HepG2 (cell line): ENCODE results near the gene HOXD8. TPM values are rescaled to one million over a fixed set of nuclear protein-coding genes. Genes with fewer than 3 reads are reported as not detected.
A peak's percentile ranks its signal among the peaks of the same experiment; 100 is the strongest.

ENCODE experiments used
- ATM ChIP-seq: fragments of 450-650 bp; IDR thresholded peaks from 2 replicates; pipeline ENCODE4 v1.7.1; 2017; ENCODE audit warnings: mild to moderate bottlenecking, borderline replicate concordance
- BORCS8-MEF2B ChIP-seq: sonication (generic); formaldehyde crosslinking; IDR thresholded peaks from 2 replicates; pipeline ENCODE4 v1.8.0; 2022; ENCODE audit warnings: mild to moderate bottlenecking, missing genetic modification reagents
- CBX5 ChIP-seq: sonication (generic); formaldehyde crosslinking; IDR thresholded peaks from 2 replicates; pipeline ENCODE4 v1.4.0; 2020; ENCODE audit warnings: missing genetic modification reagents, borderline replicate concordance
- CENPT ChIP-seq: sonication (generic); formaldehyde crosslinking; IDR thresholded peaks from 2 replicates; pipeline ENCODE4 v1.8.0; 2022; ENCODE audit warnings: low read depth, mild to moderate bottlenecking, moderate library complexity, missing genetic modification reagents
- EZH2 ChIP-seq: conservative IDR thresholded peaks from 2 replicates; pipeline ENCODE4 v1.6.1; 2012; ENCODE audit warnings: mild to moderate bottlenecking, low read depth, low read length, moderate library complexity
- KMT2A ChIP-seq: sonication (generic); formaldehyde crosslinking; IDR thresholded peaks from 2 replicates; pipeline ENCODE4 v1.4.0; 2020; ENCODE audit warnings: missing genetic modification reagents
- MED13 ChIP-seq: sonication (generic); formaldehyde crosslinking; IDR thresholded peaks from 2 replicates; pipeline ENCODE4 v1.5.0; 2020; ENCODE audit warnings: missing genetic modification reagents
- MXD3 ChIP-seq: IDR thresholded peaks from 2 replicates; pipeline ENCODE4 v1.6.1; 2016; ENCODE audit warnings: mild to moderate bottlenecking, missing biosample characterization, missing genetic modification reagents
- MYC ChIP-seq: sonication (generic); formaldehyde crosslinking; IDR thresholded peaks from 2 replicates; pipeline ENCODE4 v1.9.0; 2021; ENCODE audit warnings: missing genetic modification reagents, borderline replicate concordance
- NR3C1 ChIP-seq: sonication (generic); formaldehyde crosslinking; IDR thresholded peaks from 2 replicates; pipeline ENCODE4 v1.4.0; 2020; ENCODE audit warnings: missing genetic modification reagents
- SOX5 ChIP-seq: IDR thresholded peaks from 2 replicates; pipeline ENCODE4 v1.6.1; 2016; ENCODE audit warnings: borderline replicate concordance
- TAF1 ChIP-seq: sonication (generic); formaldehyde crosslinking; IDR thresholded peaks from 2 replicates; pipeline ENCODE4 v1.4.0; 2020; ENCODE audit warnings: missing genetic modification reagents
- TEAD3 ChIP-seq: optimal IDR thresholded peaks from 2 replicates; pipeline ENCODE3; 2016; ENCODE audit warnings: borderline replicate concordance
- U2AF2 ChIP-seq: fragments of 200-400 bp; formaldehyde crosslinking; IDR thresholded peaks from 2 replicates; pipeline ENCODE4 v1.6.1; 2017; ENCODE audit warnings: low read depth, mild to moderate bottlenecking, low read length
- YY1 ChIP-seq: IDR thresholded peaks from 2 replicates; pipeline ENCODE4 v1.6.1; 2011; ENCODE audit warnings: low read length, low read depth, moderate library complexity, mild to moderate bottlenecking; ENCODE audit not compliant: insufficient read depth, insufficient replicate concordance
- ZNF10 ChIP-seq: sonication (generic); formaldehyde crosslinking; IDR thresholded peaks from 2 replicates; pipeline ENCODE4 v1.4.0; 2020; ENCODE audit warnings: mild to moderate bottlenecking, low read depth, missing genetic modification reagents, borderline replicate concordance
- ZNF20 ChIP-seq: sonication (generic); formaldehyde crosslinking; IDR thresholded peaks from 2 replicates; pipeline ENCODE4 v1.4.0; 2020; ENCODE audit warnings: mild to moderate bottlenecking, moderate library complexity, missing genetic modification reagents
- ZNF326 ChIP-seq: sonication (generic); formaldehyde crosslinking; IDR thresholded peaks from 2 replicates; pipeline ENCODE4 v1.4.0; 2020; ENCODE audit warnings: missing genetic modification reagents, borderline replicate concordance
- ZNF343 ChIP-seq: sonication (generic); formaldehyde crosslinking; IDR thresholded peaks from 2 replicates; pipeline ENCODE4 v1.4.0; 2020; ENCODE audit warnings: mild to moderate bottlenecking, missing genetic modification reagents
- ZNF414 ChIP-seq: sonication (generic); formaldehyde crosslinking; IDR thresholded peaks from 2 replicates; pipeline ENCODE4 v1.5.0; 2020; ENCODE audit warnings: missing genetic modification reagents
- ZNF691 ChIP-seq: sonication (generic); formaldehyde crosslinking; IDR thresholded peaks from 2 replicates; pipeline ENCODE4 v1.4.0; 2020; ENCODE audit warnings: missing genetic modification reagents, low read depth, mild to moderate bottlenecking, borderline replicate concordance
- ZNF746 ChIP-seq: sonication (generic); formaldehyde crosslinking; IDR thresholded peaks from 2 replicates; pipeline ENCODE4 v1.8.0; 2022; ENCODE audit warnings: mild to moderate bottlenecking, missing genetic modification reagents
- polyA plus RNA-seq, 8 experiments: library from polyadenylated mRNA; depleted of rRNA in 3 of 8; stranded (reverse) in 7 of 8; unstranded in 1 of 8; fragments of >200 nt; fragmentation: Illumina TruSeq in 4 of 8; extraction: Trizol in 4 of 8; gene quantifications; 2 replicates each; pipeline versions ENCODE4 v1.2.1 to v1.2.3, GENCODE V29; 2011 to 2016; ENCODE audit warnings: low read depth in 4 of 8, missing spikeins in 1 of 8, mixed read lengths in 1 of 8; ENCODE audit not compliant: insufficient read depth in 1 of 8
- total RNA-seq, 5 experiments: library from RNA; depleted of rRNA; stranded (reverse); fragments of >200 nt; fragmentation: Illumina TruSeq; extraction: Trizol; gene quantifications; 2 replicates each; pipeline ENCODE4 v1.2.3, GENCODE V29; 2016; ENCODE audit warnings: low read depth in 1 of 5
- TF ChIP-seq, protein P1 (sequence below): IDR thresholded peaks from 2 replicates; pipeline ENCODE4 v1.6.1; 2016; ENCODE audit warnings: mild to moderate bottlenecking
- TF ChIP-seq, protein P2 (sequence below): IDR thresholded peaks from 2 replicates; pipeline ENCODE4 v1.6.1; 2016; ENCODE audit warnings: control low read depth

HOXD8 gene
- total and polyA plus RNA-seq, 2 of the 13 experiments (the other 11 are each of a cell fraction or from before 2014, with no cell fraction given): not detected

DNA sequence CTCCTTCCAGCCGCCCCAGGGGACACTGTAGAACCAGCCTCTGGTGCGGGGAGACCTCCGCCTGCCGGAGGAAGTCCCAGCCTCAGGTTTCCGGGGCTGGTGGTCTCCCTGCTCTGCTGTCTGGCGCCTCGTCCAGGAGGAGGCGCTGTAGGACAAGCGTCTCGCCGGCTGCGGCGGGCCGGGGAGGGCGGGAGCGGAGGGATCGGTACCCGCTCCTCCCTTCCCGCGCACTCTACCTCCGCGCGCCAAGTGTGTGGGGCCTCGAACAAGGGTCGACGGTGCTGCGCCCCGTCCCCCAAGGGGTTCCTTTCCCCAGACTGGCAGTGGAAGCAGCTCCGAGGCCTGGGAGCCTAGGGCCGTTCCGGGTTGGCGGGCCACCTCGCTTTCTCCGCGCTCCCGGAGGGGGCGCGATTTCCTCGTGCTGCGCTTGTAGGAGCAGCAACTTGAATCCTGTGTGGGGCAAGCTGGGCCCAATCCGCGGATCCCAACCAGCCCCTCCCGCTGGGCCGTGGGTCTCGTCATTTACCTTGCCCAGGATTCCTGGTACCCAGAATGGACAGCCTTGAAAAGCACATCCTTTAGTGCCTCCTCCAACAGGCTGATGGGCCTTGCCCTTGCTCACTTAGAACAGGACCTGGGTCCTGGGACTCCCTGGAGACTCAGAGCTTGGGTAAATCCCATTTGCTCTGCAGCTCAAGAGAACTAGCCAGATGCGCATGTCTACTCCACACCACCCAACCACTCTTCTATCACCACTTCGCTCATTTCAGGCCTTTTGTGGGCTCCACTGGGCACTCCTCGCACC, 11.2 kb downstream of the HOXD8 start (continued):
- no peak for TF ChIP-seq ATM
- no peak for TF ChIP-seq ZNF326 (CRISPR knock-in tag)
- TF ChIP-seq MYC: peak; percentile 58; the same call in 1 of the 2 replicates
- TF ChIP-seq MED13: peak; percentile 22; the same call in 1 of the 2 replicates
- peak; percentile 20; the same call in 1 of the 2 replicates for TF ChIP-seq SOX5 (CRISPR knock-in tag)
- TF ChIP-seq ZNF691 (CRISPR knock-in tag): peak; percentile 72; the same call in 1 of the 2 replicates
- peak; percentile 76; the same call in 1 of the 2 replicates for TF ChIP-seq MXD3 (CRISPR knock-in tag)
- no peak for TF ChIP-seq EZH2
- TF ChIP-seq NR3C1 (CRISPR knock-in tag): no peak
- TF ChIP-seq KMT2A (CRISPR knock-in tag): peak; percentile 36; the same call in 1 of the 2 replicates
- TF ChIP-seq TEAD3: peak; percentile 47
- TF ChIP-seq BORCS8-MEF2B: peak; percentile 77
- peak; percentile 94 for TF ChIP-seq CBX5 (CRISPR knock-in tag)
- TF ChIP-seq YY1: peak; percentile 68
- TF ChIP-seq ZNF10: no peak
- TF ChIP-seq ZNF746: peak; percentile 77; the same call in 1 of the 2 replicates
- TF ChIP-seq, protein P1, sequence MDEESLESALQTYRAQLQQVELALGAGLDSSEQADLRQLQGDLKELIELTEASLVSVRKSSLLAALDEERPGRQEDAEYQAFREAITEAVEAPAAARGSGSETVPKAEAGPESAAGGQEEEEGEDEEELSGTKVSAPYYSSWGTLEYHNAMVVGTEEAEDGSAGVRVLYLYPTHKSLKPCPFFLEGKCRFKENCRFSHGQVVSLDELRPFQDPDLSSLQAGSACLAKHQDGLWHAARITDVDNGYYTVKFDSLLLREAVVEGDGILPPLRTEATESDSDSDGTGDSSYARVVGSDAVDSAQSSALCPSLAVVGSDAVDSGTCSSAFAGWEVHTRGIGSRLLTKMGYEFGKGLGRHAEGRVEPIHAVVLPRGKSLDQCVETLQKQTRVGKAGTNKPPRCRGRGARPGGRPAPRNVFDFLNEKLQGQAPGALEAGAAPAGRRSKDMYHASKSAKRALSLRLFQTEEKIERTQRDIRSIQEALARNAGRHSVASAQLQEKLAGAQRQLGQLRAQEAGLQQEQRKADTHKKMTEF (CRISPR knock-in tag): peak; percentile 82
- no peak for TF ChIP-seq ZNF414
- TF ChIP-seq ZNF343 (CRISPR knock-in tag): 0 out of 2 replicates have a peak, but pooled peaks have one; percentile 82
- TF ChIP-seq, protein P2, sequence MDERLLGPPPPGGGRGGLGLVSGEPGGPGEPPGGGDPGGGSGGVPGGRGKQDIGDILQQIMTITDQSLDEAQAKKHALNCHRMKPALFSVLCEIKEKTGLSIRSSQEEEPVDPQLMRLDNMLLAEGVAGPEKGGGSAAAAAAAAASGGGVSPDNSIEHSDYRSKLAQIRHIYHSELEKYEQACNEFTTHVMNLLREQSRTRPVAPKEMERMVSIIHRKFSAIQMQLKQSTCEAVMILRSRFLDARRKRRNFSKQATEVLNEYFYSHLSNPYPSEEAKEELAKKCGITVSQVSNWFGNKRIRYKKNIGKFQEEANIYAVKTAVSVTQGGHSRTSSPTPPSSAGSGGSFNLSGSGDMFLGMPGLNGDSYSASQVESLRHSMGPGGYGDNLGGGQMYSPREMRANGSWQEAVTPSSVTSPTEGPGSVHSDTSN (CRISPR knock-in tag): no peak
- 0 out of 2 replicates have a peak, but pooled peaks have one; percentile 41 for TF ChIP-seq U2AF2
- no peak for TF ChIP-seq ZNF20 (CRISPR knock-in tag)
- TF ChIP-seq CENPT (CRISPR knock-in tag): 0 out of 2 replicates have a peak, but pooled peaks have one; percentile 58
- TF ChIP-seq TAF1 (CRISPR knock-in tag): no peak
